Activated CD8-positive, alpha-beta memory T cell treated with anti-CD3 and anti-CD28 coated beads for 1 hour (primary cell): Measurements from ENCODE around the gene CHEK1.
"Not testable (repeated sequence)": the region's sequence is repeated elsewhere in the genome, so short reads cannot be mapped to it uniquely, and the experiment has no call there.

Experiments
- DNase-seq, 2 donors: peaks; one replicate each; pipeline ENCODE4 v3.0.0-alpha.2; 2020; ENCODE audit warnings: low read depth in 1 of 2; ENCODE audit errors: extremely low read depth in 1 of 2

Gene CHEK1

GRCh38 chr11:125690006-125690405 is 65.0 kb downstream of the CHEK1 start:
- DNase-seq = no peak

GRCh38 chr11:125692887-125693286 is 67.9 kb downstream of the CHEK1 start:
- DNase-seq = no peak

GRCh38 chr11:125694951-125695350 is 70.0 kb downstream of the CHEK1 start:
- no peak for DNase-seq

GRCh38 chr11:125701018-125701610 is 76.2 kb downstream of the CHEK1 start:
- no peak for DNase-seq

- no peak for DNase-seq
These were observed 77.1 kb downstream of the CHEK1 start for GRCh38 chr11:125701858-125702621.

GRCh38 chr11:125704686-125705085 is 79.7 kb downstream of the CHEK1 start:
- not testable (repeated sequence) for DNase-seq

GRCh38 chr11:125720781-125721180 is 95.8 kb downstream of the CHEK1 start:
- no peak for DNase-seq

GRCh38 chr11:125724125-125724524 is 99.2 kb downstream of the CHEK1 start:
- no peak for DNase-seq
